HG02840 (cell line): ENCODE results near the gene DMRTA2.

Source experiments
- ATAC-seq: cut with Tn5 transposase; IDR thresholded peaks from one replicate; pipeline ENCODE4 v1.9.1; 2021; ENCODE audit warnings: mild to moderate bottlenecking, moderate library complexity, moderate number of reproducible peaks; ENCODE audit not compliant: unreplicated experiment, low FRiP score

DMRTA2 gene

GRCh38 chr1:50424045-50424883 lies 1.0 kb upstream of the DMRTA2 start:
- no peak for ATAC-seq

DNA sequence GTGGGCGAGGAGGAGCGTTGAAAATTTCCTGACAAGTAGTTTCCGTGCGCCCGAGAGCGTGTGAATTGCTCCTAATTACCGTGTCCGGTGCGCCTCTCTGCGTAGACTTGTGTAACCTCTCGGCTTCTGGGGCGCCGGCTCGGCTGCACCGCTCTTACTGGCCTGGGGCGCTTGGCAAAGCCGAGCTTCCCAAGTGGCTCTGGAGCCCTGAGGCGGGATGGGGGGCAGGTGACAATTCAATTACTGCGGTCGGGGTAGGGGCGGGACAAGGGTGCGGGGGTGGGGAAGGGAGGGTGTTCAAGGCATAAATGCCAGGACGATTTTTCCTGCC lies 392 bp upstream of the DMRTA2 start:
- no peak for ATAC-seq

- ATAC-seq: no peak
Measured at GRCh38 chr1:50422675-50422945, 633 bp downstream of the DMRTA2 start.

DNA sequence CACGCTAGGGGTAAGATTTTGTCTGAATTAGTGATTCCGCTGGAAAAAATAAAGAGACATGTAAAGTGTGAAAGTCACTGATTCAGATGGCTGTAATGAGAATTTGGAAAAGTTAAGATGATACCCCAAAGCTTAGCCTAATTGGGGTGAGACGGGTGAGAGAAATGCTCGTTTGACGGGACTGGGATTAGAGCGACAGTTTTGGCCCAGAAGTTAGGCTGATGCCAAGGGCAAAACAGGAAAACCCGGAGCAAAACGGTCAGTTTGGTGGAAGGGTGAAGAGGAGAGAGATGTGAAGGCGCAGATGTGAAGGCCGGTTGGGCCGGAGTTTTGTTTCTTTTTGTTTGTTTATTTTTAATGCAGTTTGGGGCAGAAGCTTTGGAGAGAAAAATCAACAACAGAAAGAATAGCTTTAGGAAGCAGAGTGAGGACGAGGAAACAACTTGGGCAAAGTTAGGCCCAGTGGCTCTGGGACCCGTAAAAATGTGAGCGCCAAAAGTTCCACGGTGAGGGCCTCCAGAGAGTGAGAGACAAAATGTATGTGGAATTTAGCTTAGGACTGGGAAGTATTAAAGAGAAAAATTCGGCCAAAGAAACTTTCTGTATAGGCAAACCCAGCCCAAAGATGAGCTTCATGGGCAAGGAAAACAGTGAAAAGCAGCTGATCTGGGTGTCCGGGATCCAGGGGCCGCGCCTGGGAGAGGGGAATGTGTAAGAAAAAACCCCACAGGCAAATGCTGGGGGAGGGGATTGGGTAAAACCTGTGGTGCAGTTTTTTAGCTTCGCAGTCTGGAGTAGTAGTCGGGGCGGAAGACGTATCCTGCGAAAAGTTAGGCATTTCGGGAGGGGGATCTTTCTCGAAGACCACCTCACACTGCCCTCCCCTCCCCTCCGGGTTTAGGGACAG lies 1.2 kb downstream of the DMRTA2 start:
- no peak for ATAC-seq

DNA sequence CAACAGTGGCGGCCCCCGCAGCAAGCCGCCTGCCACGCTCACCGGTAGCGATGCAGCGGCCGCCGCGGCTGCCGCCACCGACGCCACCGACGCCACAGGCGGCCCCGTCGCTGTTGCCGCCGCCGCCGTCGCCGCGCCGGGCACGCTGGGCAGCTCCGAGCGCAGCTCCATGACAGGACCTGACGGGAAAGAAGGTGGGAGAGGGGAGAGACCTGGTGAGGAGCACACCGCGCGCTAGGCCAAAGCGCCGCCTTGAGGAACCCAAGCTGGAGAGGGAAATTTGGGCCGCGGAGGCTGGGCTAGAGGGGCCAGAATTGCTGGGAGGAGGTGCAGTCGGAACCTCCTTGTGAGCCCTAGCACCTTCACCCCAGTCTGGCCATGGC lies 1.9 kb downstream of the DMRTA2 start:
- ATAC-seq: no peak

DNA sequence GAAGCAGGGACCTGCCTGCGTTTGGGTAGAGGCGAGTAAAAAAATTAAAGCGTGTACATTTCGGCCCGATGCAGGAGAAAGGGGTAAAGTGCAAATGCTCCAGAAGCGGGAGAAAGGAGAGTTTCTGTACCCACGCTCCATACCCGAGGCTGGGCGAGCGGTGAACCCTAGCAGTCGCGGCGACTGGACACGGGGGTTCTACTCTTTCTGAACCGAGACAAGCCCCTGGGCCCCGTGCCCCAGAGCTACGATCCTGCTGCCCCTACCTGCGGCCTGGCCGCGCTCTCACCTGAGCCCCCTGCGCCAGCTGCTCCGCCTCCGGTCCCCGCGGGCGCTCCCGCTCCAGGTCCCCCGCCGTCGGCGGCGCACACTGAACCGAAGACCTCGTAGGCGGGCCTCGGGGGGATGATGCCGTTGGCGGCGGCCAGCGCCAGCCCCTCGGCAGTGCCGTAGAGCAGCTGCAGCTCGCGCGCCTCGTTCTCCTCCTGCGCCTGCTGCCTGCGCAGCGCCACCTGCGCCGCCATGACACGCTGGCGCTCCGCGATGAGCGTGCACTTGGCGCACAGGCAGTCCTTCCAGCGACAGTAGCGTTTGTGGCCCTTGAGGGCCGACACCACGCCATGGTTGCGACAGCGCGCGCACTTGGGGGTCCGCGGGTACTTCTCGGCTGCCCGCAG lies 2.4 kb downstream of the DMRTA2 start:
- ATAC-seq: no peak

DNA sequence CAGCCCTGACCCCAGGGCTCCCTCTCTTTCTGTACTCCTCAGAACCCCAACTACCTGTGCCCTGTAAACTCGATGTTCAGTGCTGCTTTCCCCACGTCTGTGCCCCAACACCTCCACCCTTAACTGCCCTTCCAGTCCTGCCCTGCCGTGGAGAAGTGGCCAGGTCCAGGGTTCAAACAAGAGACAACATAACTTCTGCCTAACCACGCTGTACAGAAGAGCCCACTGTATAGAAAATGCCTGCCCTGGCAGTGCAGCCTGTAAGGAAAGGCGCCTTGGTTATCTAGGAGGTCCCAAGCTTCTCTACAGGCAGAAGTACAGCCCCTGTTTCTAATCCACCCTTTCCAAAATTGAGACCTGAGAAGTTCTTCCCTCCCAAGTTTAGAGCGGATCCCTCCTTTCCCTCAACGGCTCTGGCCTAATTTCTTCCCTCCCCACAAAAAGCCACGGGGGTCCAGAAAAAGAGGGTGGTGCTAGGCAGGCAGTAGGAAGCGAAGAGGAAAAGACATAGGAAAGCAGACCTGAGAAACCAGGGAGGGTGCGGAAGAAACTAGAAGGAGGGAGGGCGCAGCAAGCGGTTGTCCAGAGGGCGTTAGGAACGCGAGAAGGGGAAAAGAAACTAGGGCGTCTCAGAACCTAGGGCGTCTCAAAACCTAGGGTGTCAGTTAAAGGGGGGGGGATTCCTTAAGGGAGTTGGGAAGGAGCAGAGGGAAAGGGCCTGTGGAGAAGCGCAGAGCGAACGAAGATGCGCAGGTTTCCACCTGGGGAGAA lies 3.2 kb downstream of the DMRTA2 start:
- ATAC-seq: no peak

DNA sequence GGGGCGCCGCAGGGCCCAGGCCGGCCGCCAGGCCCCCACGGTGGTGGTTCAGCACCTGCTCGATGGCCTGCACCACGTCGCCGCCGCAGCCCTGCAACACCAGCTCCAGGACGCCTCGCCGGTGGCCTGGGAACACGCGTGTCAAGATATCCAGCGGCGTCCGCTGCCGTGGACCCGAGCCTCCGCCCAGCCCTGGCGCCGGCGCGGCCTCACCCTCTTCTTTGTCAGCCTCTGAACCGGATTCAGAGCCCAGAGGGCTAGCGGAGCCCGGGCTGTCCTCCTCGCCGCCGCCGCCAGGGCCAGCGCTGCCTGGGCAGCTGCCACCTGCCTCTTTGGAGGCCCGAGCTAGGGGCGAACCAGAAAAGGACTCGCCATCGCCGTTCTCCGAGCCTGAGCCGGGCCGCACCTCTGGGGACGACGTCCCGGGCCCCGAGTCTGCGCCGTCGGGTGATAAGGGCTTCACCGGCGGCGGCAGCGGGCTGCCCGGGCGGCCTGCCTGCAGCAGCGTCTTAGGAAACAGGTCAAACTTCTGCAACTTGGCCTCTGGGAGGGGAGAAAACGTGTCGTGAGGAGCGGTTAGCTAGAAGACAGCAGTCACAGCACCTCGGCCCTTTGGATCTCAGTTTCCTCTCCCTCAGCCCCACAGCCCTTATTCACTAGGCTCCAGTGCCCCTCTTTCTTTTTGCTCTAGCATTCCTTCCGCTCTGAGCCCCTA lies 3.9 kb downstream of the DMRTA2 start:
- no peak for ATAC-seq

GRCh38 chr1:50418600-50419109 lies 4.6 kb downstream of the DMRTA2 start:
- ATAC-seq: no peak

DNA sequence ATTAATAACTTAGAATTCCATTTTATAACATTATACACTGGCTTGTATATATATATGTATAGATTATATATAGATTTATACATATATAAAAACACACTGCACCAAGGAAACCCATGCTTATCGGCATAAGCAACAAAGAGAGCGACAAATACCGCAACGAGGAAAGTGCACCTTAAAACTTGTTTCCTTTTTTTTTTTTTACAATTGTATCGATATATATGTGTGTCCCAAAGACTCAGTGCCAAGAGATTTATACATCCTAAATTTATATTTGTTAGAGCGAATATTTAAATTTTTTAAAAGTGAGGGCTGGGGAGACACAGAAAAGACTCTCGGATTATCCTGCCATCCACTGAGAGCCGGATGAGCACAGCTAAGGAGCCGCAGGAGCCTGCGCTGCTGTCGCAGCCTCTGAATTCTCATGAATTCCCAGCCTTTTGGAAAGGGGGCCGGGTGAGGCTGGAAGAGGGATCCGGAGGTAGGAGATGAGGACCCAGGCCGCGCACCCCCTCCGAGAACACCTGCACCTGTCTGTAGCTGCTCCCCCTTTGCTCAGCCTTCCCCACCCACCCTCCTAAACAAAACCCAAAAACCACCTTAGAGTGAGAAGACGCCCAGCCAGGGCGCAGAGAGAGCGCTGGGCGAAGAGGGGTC lies 5.2 kb downstream of the DMRTA2 start:
- ATAC-seq: no peak

DNA sequence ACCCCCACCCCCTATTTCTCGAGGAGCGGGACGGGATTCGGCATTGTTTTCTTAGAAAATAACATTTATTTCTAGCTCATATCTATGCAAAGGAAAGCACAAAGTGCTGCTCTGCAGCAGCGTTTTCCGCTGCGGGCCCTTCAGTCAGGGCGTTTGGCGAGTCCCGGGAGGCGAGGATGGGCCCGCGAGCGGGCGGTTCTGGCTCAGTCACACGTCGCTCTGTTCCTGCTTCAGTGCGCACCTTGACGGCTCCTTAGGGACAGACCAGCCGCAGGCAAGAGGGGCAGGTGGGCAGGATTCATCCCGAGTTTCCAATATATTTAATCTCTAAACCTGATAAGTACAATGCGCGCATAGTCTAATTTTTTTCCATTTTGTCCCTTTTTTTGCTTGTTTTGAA lies 5.7 kb downstream of the DMRTA2 start:
- ATAC-seq: no peak

- ATAC-seq: no peak
Measured at GRCh38 chr1:50416553-50417453, 6.4 kb downstream of the DMRTA2 start.

DNA sequence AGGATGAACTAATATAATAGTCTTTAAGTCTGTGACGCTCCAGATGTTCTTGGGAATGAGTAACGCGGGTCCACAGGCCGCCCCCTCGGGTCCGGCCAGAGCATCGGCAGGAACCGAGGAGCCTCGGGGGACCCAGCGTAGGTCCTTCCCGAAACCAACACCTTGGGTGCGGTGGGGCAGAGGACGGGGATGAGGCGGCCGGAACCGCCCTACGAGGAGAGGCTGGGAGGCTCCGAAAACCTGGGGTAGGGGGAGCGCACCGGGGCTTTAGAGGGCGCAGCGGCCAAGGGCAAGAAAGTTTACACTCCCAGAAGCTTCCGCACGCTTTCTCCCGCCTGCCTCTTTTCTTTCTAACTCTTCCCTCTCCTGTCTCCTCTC lies 7.1 kb downstream of the DMRTA2 start:
- no peak for ATAC-seq

DNA sequence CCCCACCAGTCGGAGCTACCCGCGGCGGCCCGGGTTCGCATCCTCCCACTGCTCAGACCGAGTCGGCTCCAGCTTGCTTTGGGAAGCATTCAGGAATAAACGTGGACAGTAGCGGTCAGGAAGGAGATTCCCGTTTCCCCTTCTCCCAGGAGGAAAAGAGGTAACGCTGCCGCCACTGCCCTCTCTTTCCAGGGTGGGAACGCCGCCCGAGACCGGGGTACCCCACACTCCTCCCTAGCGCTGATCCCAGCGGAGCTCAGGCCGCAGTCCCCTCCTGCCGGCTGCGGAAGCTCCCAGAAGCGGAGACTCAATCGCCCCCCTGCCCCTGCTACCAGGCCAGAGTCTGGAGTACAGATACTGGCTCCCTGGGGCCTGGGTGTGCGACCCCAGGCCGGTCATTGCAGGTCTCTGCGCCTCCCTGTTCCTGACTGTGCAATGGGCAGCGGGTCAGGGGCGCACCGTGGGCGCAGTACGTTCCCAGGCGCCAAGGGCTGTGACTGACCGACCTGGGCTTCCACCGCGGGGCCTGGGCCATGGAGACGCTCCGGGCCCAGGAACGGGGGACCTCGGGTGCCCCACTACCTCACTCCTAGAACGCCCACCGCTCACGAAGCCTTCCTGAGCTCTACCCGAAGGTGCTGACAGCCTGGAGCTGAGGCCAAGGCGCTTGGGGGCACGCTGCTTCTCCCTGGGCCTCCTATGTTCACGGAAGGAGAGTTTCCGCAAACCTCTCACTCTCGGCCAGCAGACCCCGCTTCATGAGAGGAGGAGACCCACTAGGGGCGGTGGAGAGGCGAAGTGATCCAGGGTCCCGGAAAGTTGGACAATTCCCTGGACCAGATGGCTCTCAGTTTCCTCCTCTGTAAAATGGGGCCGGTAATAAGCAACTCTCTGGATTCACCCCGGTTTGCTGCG lies 7.8 kb downstream of the DMRTA2 start:
- ATAC-seq: no peak

DNA sequence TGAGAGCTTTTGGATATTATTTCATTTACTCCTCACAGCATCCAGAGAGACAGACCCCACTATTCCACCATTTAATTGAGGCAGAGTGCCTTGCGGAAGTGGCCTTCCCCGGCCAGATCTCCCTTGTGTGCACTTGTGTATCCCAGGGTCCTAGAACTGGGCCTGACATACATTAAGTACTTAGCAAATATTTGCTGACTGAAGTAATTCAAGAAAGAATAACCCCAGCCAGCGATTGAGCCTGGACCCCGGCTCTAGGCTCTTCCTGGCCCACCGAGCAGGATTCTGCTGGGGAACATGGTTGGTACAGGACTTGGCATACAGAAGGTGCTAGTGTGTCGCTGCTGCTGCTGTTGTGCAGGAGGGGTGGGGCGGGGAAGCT lies 8.4 kb downstream of the DMRTA2 start:
- no peak for ATAC-seq

GRCh38 chr1:50412813-50413476 lies 10.3 kb downstream of the DMRTA2 start:
- ATAC-seq: no peak

DNA sequence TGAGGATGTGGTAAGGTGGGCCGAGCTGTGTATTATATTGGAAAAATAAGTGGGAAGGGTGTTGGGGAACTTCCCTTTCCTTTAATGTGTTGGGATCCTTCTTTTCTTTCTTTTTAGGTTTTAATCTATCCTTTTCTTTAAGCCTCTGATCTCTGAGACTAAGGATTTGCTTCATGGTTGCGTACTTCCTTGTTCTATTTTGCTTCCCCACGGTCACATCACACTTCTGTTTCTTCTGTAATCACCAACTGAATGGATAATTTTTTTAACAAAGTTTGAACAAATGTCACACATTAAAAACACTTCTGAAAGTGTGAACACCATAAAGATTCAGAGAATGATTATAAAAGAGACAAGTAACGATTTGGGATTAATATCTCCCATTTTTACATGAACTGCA lies 17.4 kb downstream of the DMRTA2 start:
- no peak for ATAC-seq
